DND-41 (cell line): ENCODE results near the gene ERC1.

ENCODE experiments used
- EZH2 ChIP-seq: IDR thresholded peaks from 3 replicates; pipeline ENCODE4 v1.6.1; 2012; ENCODE audit warnings: borderline replicate concordance, low read depth, mild to moderate bottlenecking, moderate library complexity, low read length, inconsistent platforms; ENCODE audit not compliant: severe bottlenecking
- TF ChIP-seq, protein P1 (sequence below): IDR thresholded peaks from 2 replicates; pipeline ENCODE4 v1.5.1; 2012; ENCODE audit warnings: borderline replicate concordance, low read length, moderate library complexity, mild to moderate bottlenecking; ENCODE audit not compliant: poor library complexity, severe bottlenecking; ENCODE audit errors: extremely low read depth

DNA sequence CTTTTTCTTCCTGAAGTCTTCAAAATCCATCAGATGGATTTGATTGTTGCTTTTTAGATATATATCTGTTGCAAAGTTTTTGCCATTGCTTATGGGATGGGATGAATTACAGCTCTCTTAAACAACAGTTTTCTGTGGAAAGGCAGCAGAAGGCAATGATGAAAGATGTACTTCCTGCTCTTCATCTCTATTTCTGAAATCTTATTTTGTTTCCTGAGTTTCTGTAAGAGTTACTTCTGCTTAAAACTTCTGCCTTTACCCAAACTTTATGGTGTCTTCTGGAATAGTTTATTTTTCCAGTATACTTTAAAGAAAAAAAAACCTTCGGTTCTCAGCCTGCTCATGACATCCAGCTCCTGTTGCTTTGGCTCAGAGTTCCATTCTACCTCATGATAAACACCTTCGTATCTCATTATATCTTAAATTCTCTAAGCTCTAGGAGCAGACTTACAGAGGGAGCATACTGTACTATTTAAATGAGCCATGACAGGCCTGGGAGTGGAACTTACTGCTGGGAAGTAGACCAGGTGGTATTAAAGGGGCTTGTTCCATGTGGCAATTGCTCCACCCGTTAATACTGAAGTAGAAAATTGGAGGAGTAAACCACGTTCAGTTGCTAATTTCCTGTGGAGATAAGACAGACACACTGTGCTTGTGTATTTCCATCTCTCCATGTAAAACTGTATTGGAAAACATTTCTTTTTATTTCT lies 314.9 kb downstream of the ERC1 start:
- TF ChIP-seq, protein P1, sequence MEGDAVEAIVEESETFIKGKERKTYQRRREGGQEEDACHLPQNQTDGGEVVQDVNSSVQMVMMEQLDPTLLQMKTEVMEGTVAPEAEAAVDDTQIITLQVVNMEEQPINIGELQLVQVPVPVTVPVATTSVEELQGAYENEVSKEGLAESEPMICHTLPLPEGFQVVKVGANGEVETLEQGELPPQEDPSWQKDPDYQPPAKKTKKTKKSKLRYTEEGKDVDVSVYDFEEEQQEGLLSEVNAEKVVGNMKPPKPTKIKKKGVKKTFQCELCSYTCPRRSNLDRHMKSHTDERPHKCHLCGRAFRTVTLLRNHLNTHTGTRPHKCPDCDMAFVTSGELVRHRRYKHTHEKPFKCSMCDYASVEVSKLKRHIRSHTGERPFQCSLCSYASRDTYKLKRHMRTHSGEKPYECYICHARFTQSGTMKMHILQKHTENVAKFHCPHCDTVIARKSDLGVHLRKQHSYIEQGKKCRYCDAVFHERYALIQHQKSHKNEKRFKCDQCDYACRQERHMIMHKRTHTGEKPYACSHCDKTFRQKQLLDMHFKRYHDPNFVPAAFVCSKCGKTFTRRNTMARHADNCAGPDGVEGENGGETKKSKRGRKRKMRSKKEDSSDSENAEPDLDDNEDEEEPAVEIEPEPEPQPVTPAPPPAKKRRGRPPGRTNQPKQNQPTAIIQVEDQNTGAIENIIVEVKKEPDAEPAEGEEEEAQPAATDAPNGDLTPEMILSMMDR, result no peak
- no peak for TF ChIP-seq EZH2
